Mammary epithelial cell (primary cell): ENCODE measurements around the gene KCNMB1.

Experiments used
- CTCF ChIP-seq, 2 donors: IDR thresholded peaks in 1 of 2; conservative IDR thresholded peaks in 1 of 2; 2 replicates each; pipeline ENCODE4 v1.5.1; 2011 to 2012; ENCODE audit warnings: inconsistent platforms in 2 of 2, low read length in 2 of 2, mild to moderate bottlenecking in 2 of 2, control low read depth in 1 of 2, low read depth in 1 of 2; ENCODE audit not compliant: insufficient read depth in 1 of 2; ENCODE audit errors: extremely low read depth in 1 of 2
- EZH2 ChIP-seq: IDR thresholded peaks from 2 replicates; pipeline ENCODE4 v1.6.1; 2012; ENCODE audit warnings: low read length, inconsistent platforms, borderline replicate concordance

- no peak for TF ChIP-seq CTCF (conservative IDR thresholded peaks at IDR 0.05 in 1 of 2, IDR thresholded peaks at IDR 0.05 in 1 of 2; ENCODE audit: extremely low read depth in 1 of 2, insufficient read depth in 1 of 2, low read depth in 1 of 2, low read length in 2 of 2)
- no peak for TF ChIP-seq EZH2
Observed at GRCh38 chr5:170329524-170329923, 59.6 kb downstream of the KCNMB1 start.
